ENCODE results near the gene GPR153.
A peak's percentile ranks its signal among the peaks of the same experiment; 100 is the strongest.

GPR153 gene

DNA sequence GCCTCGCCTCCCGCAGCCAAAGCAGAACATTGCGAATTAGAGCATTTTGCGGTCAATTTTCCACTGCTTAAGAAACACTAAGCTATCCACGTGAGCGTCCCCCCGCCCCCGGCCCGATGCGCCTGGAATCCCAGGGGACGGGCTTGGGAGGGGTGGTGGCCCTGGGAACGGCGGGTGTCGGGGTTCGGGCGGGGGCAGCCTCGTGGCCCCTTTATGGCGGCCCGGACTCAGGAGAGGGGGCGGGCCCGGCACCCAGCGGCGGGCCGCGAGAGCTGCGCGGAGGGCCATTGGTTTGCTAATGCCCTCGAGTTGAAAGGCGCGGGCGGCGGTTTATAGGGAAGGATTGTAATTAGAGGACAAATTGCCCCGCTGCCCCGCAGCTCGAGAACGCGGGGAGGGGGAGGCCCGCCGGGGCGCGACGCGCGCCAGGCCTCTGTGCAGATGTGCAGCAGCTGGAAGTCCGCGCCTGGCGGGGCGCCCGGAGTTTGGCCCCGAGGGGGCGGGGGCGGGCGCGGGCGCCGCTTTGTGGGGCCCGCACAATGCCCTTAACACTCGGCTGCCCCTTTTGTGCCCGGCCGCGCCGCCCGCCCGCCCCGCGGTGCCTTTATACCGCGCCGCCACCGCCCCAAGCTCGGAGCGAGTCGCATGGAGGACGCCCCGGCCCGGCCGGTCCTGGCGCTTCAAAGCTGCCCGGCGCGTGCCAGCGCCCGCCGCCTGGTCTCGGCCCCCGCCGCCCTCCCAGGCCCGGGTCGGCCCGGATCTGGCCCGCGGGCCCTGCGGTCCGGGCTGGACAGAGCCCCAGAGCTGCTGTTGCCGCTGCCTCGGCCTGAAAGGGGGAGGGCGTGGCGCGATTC, 18.8 kb downstream of the GPR153 start:
- WGBS, result 1% methylated on average over 79 of the region's 99 CpGs
- Histone ChIP-seq H2BK120ac (ENCODE audit: low read depth, low read length) (no peak overlapping the region), H4K91ac (ENCODE audit: low read length) (no peak overlapping the region), H3K14ac (ENCODE audit: low read length in 2 of 2) (no peak overlapping the region), H3K36me3 (ENCODE audit: control insufficient read depth in 1 of 2, insufficient read depth in 2 of 2, low read depth in 1 of 2, low read length in 2 of 2) (no peaks in the 10 kb centered on the region), H3K18ac (ENCODE audit: low read depth in 1 of 2, low read length in 2 of 2) (no peak overlapping the region), H4K8ac (ENCODE audit: low read length) (no peak overlapping the region), H3K4me3 (ENCODE audit: insufficient read depth in 1 of 2, low read depth in 1 of 2, low read length in 2 of 2) (peak overlapping the region in 1 of 2 experiments; percentile 14), H3K27ac (ENCODE audit: low read length, poor library complexity, severe bottlenecking) (no peak overlapping the region), H3K4me1 (ENCODE audit: control insufficient read depth, insufficient read depth, low read depth, low read length) (peaks cover 28% of the 10 kb centered on the region), H3K4me2 (ENCODE audit: low read length, poor library complexity, severe bottlenecking) (peak overlapping the region; percentile 56), H3K27me3 (ENCODE audit: control insufficient read depth in 1 of 2, insufficient read depth in 1 of 2, low read length in 2 of 2) (peaks cover 49 to 67% of the 10 kb centered on the region in 2 experiments), H2BK5ac (ENCODE audit: low read depth, low read length, poor library complexity, severe bottlenecking) (no peak overlapping the region), H2AFZ (ENCODE audit: low read depth, low read length) (no peak overlapping the region), H3K79me1 (replicated peaks; ENCODE audit: low read length, poor library complexity, severe bottlenecking) (no peaks in the 10 kb centered on the region), H2BK12ac (ENCODE audit: low read length in 2 of 2) (no peak overlapping the region), H3K9ac (ENCODE audit: low read length) (no peak overlapping the region), H2BK15ac (ENCODE audit: low read depth, poor library complexity, severe bottlenecking) (no peak overlapping the region), H2AK5ac (ENCODE audit: low read length, severe bottlenecking) (no peak overlapping the region), H3K23ac (ENCODE audit: low read length in 2 of 2) (no peak overlapping the region), H3K4ac (ENCODE audit: low read depth in 1 of 2, low read length in 2 of 2) (no peak overlapping the region), H3K9me3 (ENCODE audit: control insufficient read depth, low read length) (no peaks in the 10 kb centered on the region)
- no peak for DNase-seq

DNA sequence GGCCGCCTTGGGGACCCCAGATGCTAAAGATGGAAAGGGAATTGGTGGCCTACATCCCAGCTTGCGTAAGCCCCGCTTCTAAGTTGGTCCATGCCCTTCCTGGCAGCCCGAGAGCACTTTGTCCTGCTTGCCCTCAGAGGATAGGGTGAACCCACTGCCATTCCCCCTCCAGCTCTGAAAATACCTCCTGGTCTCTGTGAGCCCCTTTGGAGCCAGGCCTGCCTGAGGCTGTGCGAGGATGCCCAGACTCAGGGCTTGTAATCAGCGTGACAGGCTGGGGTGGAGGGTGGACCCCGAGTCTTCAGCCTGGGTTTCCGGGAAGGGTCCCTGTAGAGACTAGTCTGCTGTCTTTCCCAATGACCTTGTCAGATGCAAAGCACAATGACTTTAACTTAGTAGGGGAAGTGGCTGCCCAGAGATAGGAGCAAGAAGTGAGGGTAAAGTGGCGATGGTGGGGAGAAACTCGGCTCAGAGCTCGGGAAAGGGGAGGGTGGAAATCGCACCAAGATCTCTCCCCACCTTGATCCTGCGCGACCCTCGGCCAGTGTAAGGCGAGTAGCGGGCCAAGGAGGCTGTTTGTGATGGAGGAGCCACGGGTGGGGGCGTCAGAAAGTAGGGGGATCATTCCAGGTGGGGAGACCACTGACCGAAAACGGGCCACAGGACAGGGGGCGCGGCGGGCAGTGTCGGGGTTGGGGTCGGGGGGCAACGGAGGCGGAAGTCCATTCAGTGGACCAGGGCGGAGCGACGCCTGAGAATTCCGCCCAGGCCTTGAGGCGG, 19.6 kb downstream of the GPR153 start:
- Histone ChIP-seq H3K27ac (ENCODE audit: low read length, poor library complexity, severe bottlenecking) (no peak overlapping the region), H3K4me1 (ENCODE audit: control insufficient read depth, insufficient read depth, low read depth, low read length) (peaks cover 24% of the 10 kb centered on the region)

DNA sequence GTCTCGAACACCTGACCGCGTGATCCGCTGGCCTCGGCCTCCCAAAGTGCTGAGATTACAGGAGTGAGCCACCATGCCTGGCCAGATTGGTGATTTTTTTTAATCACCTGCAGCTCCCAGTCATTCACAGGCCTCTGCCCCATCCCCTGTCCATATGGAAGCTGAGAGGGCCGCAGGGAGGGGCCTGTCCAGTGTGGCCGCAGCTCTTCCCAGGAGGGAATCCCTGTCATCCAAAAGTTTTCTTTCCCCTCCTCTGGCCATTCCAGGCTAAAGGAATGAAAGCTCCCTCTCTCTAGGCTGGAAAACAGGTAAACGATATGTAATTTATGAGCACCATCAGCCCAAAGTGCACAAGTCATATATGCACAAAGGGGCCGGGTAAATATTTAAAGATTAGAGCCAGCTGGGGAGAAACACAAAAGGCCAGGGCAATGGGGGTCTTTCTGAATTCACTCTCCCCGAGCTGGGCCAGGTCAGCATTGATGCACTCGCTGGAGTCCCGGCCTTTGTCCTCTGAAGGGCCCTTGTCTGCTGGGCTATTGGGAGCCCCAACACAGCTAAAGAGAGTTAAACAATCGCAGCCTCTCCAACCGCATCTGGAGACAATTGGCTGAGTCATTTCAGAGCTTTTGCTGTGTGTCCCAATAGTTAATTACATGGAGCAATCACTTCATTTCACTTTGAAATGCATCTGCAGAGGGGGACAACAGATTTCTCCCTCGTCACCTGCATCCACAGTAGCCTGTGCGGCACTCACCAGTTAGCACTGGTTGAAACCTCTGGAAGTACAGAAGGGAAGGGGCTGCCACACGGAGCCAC, 20.7 kb downstream of the GPR153 start:
- H2BK12ac ChIP-seq (ENCODE audit: low read length in 2 of 2), result no peak overlapping the region
- 52% methylated on average over 17 of the region's 17 CpGs for WGBS
- H3K4me3 ChIP-seq (ENCODE audit: insufficient read depth in 1 of 2, low read depth in 1 of 2, low read length in 2 of 2), result no peak overlapping the region
- H3K14ac ChIP-seq (ENCODE audit: low read length in 2 of 2), result no peak overlapping the region
- H3K27me3 ChIP-seq (ENCODE audit: control insufficient read depth in 1 of 2, insufficient read depth in 1 of 2, low read length in 2 of 2), result peaks cover 33 to 51% of the 10 kb centered on the region in 2 experiments
- no peaks in the 10 kb centered on the region for H3K9me3 ChIP-seq (ENCODE audit: control insufficient read depth, low read length)
- no peak overlapping the region for H3K9ac ChIP-seq (ENCODE audit: low read length)
- H3K18ac ChIP-seq (ENCODE audit: low read depth in 1 of 2, low read length in 2 of 2), result no peak overlapping the region
- H3K36me3 ChIP-seq (ENCODE audit: control insufficient read depth in 1 of 2, insufficient read depth in 2 of 2, low read depth in 1 of 2, low read length in 2 of 2), result no peaks in the 10 kb centered on the region
- no peak overlapping the region for H3K27ac ChIP-seq (ENCODE audit: low read length, poor library complexity, severe bottlenecking)
- H2BK5ac ChIP-seq (ENCODE audit: low read depth, low read length, poor library complexity, severe bottlenecking), result no peak overlapping the region
- H2BK15ac ChIP-seq (ENCODE audit: low read depth, poor library complexity, severe bottlenecking), result no peak overlapping the region
- H4K91ac ChIP-seq (ENCODE audit: low read length), result no peak overlapping the region
- peak; percentile 66 for DNase-seq
- H3K4ac ChIP-seq (ENCODE audit: low read depth in 1 of 2, low read length in 2 of 2), result no peak overlapping the region
- H2AK5ac ChIP-seq (ENCODE audit: low read length, severe bottlenecking), result no peak overlapping the region
- H3K4me2 ChIP-seq (ENCODE audit: low read length, poor library complexity, severe bottlenecking), result no peak overlapping the region
- H2AFZ ChIP-seq (ENCODE audit: low read depth, low read length), result no peak overlapping the region
- H4K8ac ChIP-seq (ENCODE audit: low read length), result no peak overlapping the region
- H3K79me1 ChIP-seq (replicated peaks; ENCODE audit: low read length, poor library complexity, severe bottlenecking), result peaks cover 3% of the 10 kb centered on the region
- peaks cover 16% of the 10 kb centered on the region for H3K4me1 ChIP-seq (ENCODE audit: control insufficient read depth, insufficient read depth, low read depth, low read length)
- no peak overlapping the region for H2BK120ac ChIP-seq (ENCODE audit: low read depth, low read length)
- no peak overlapping the region for H3K23ac ChIP-seq (ENCODE audit: low read length in 2 of 2)

More for the DNA sequence above, 19.6 kb downstream of the GPR153 start:
- H3K9me3 ChIP-seq (ENCODE audit: control insufficient read depth, low read length), result no peaks in the 10 kb centered on the region
- peak overlapping the region; percentile 56 for H3K4me2 ChIP-seq (ENCODE audit: low read length, poor library complexity, severe bottlenecking)
- no peak overlapping the region for H2BK12ac ChIP-seq (ENCODE audit: low read length in 2 of 2)
- H2BK120ac ChIP-seq (ENCODE audit: low read depth, low read length), result no peak overlapping the region
- no peak overlapping the region for H4K91ac ChIP-seq (ENCODE audit: low read length)
- 32% methylated on average over 32 of the region's 33 CpGs for whole genome bisulfite sequencing
- no peak overlapping the region for H2AFZ ChIP-seq (ENCODE audit: low read depth, low read length)
- H2AK5ac ChIP-seq (ENCODE audit: low read length, severe bottlenecking), result no peak overlapping the region
- no peak overlapping the region for H2BK15ac ChIP-seq (ENCODE audit: low read depth, poor library complexity, severe bottlenecking)
- H3K9ac ChIP-seq (ENCODE audit: low read length), result no peak overlapping the region
- no peaks in the 10 kb centered on the region for H3K36me3 ChIP-seq (ENCODE audit: control insufficient read depth in 1 of 2, insufficient read depth in 2 of 2, low read depth in 1 of 2, low read length in 2 of 2)
- H3K23ac ChIP-seq (ENCODE audit: low read length in 2 of 2), result no peak overlapping the region
- H3K79me1 ChIP-seq (replicated peaks; ENCODE audit: low read length, poor library complexity, severe bottlenecking), result no peaks in the 10 kb centered on the region
- H3K27me3 ChIP-seq (ENCODE audit: control insufficient read depth in 1 of 2, insufficient read depth in 1 of 2, low read length in 2 of 2), result peaks cover 42 to 60% of the 10 kb centered on the region in 2 experiments
- H3K14ac ChIP-seq (ENCODE audit: low read length in 2 of 2), result no peak overlapping the region
- H2BK5ac ChIP-seq (ENCODE audit: low read depth, low read length, poor library complexity, severe bottlenecking), result no peak overlapping the region
- DNase-seq, result no peak
- no peak overlapping the region for H3K4ac ChIP-seq (ENCODE audit: low read depth in 1 of 2, low read length in 2 of 2)
- no peak overlapping the region for H3K18ac ChIP-seq (ENCODE audit: low read depth in 1 of 2, low read length in 2 of 2)
- H3K4me3 ChIP-seq (ENCODE audit: insufficient read depth in 1 of 2, low read depth in 1 of 2, low read length in 2 of 2), result peak overlapping the region in 1 of 2 experiments; percentile 14
- H4K8ac ChIP-seq (ENCODE audit: low read length), result no peak overlapping the region
